Esophagus muscularis mucosa (tissue), 4 donors: ENCODE data around the gene ZMYM4.

Experiments
- CTCF ChIP-seq, 3 experiments: fragments of 200-600 bp in 2 of 3; fragments of 450-650 bp in 1 of 3; sonication (generic) in 2 of 3; IDR thresholded peaks; one replicate each; pipeline ENCODE4 v1.5.1; 2017 to 2019; ENCODE audit warnings: antibody characterized with exemption in 3 of 3, mild to moderate bottlenecking in 2 of 3, moderate library complexity in 1 of 3
- EP300 ChIP-seq: sonication (generic); formaldehyde crosslinking; IDR thresholded peaks from one replicate; pipeline ENCODE4 v1.6.1; 2017; ENCODE audit warnings: antibody characterized with exemption
- POLR2A ChIP-seq: fragments of 450-650 bp; IDR thresholded peaks from one replicate; pipeline ENCODE4 v1.6.1; 2017; ENCODE audit warnings: antibody characterized with exemption, moderate library complexity, mild to moderate bottlenecking, low read depth
- POLR2AphosphoS5 ChIP-seq, 2 donors: sonication (generic); formaldehyde crosslinking; IDR thresholded peaks; one replicate each; pipeline ENCODE4 v1.6.1; 2017; ENCODE audit warnings: antibody characterized with exemption in 2 of 2

DNA sequence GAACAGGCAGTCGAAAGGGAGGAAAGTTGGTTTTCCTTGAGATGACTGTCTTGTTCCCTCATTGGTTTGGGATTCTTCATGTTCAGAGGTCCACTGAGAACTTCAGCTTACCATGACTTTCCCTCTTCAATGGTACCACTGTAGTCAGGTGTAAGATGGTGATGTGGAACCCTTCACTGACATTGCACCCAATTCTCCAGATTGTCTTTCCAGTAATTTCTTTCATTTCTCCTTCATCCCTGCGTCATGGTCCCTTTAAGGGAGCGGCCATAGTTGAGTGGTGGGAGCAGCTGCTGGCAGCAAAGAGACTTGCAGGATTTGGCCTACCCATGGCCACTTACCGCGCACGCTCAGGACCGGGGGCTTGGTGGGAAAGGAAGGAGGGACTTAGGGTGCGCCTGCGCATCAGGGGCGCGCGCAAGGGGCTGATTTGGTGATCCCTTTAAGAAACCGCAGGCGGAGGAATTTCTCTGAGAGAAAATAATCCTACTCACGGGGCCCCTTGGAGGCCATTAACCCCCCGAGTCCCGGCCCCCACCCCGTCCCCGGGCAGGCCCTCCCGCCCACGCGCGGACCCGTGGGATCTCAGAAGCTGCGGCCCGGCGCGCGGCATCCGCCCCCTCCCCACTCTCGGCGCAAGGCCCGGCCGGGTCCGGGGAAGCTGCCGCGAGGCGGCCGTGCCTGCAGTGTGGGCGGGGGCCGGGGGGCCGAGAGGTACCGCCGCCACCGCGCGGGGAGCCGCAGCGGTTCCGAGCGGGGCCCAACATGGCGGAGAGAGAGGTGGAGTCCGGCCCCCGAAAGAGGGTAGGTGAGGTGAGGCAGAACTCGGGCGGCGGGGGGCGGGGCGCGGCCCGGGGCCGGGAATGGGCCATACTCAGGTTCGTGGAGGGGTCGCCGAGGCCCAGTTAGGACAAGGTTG lies at the start of gene ZMYM4:
- TF ChIP-seq CTCF (IDR thresholded peaks at IDR 0.05) (peak in 2 of 3 experiments; percentile 1 to 5), EP300 (no peak), POLR2AphosphoS5 (IDR thresholded peaks at IDR 0.05) (peak; percentile 46 to 83), POLR2A (no peak)
